Activated CD4-positive, alpha-beta memory T cell treated with anti-CD3 and anti-CD28 coated beads for 36 hours (primary cell): ENCODE results near the gene B3GALNT2. TPM values are rescaled to one million over a fixed set of nuclear protein-coding genes. Genes with fewer than 3 reads are reported as not detected.
"Not testable (repeated sequence)": the region's sequence is repeated elsewhere in the genome, so short reads cannot be mapped to it uniquely, and the experiment has no call there.

Experiments
- CTCF ChIA-PET: fragments of 350-600 bp; sonication (Branson Sonifier 250); formaldehyde crosslinking; loops from one replicate; lab custom pipeline; 2021; ENCODE audit warnings: antibody characterized with exemption, inconsistent platforms; lab: Charles Lee
- POLR2A ChIA-PET: fragments of 350-600 bp; sonication (Branson Sonifier 250); formaldehyde crosslinking; loops from one replicate; lab custom pipeline; 2021; ENCODE audit warnings: antibody characterized with exemption; lab: Charles Lee
- DNase-seq: peaks from one replicate; pipeline ENCODE4 v3.0.0-alpha.2; 2020
- H3K27ac Mint-ChIP-seq: one replicate; pipeline ENCODE4 v1.8.0; 2021; ENCODE audit warnings: mixed read lengths
- H3K27me3 Mint-ChIP-seq: one replicate; pipeline ENCODE4 v1.8.0; 2021; ENCODE audit warnings: mixed read lengths
- H3K36me3 Mint-ChIP-seq: one replicate; pipeline ENCODE4 v1.8.0; 2021; ENCODE audit warnings: mixed read lengths
- H3K4me1 Mint-ChIP-seq: one replicate; pipeline ENCODE4 v1.8.0; 2021; ENCODE audit warnings: low read depth, mixed read lengths
- H3K4me3 Mint-ChIP-seq: one replicate; pipeline ENCODE4 v1.8.0; 2021; ENCODE audit warnings: mild to moderate bottlenecking, mixed read lengths
- H3K9me3 Mint-ChIP-seq: one replicate; pipeline ENCODE4 v1.8.0; 2021; ENCODE audit warnings: mixed read lengths
- intact Hi-C: fragments of 100-400 bp; cut with micrococcal nuclease; formaldehyde crosslinking; loops from one replicate; pipeline ENCODE4 v1.15.1; 2023
- total RNA-seq, 2 experiments: library from RNA; stranded (reverse); gene quantifications; one replicate each; pipeline ENCODE4 v1.2.3, GENCODE V29; 2021

Gene B3GALNT2
- total RNA-seq, 2 experiments from 2014 or later: 13.1 to 13.8 TPM

GRCh38 chr1:235468004-235468403 lies 36.2 kb downstream of the B3GALNT2 start:
- intact Hi-C loops: no loop called here
- no peak for DNase-seq
- H3K4me1 Mint-ChIP-seq: peaks cover 2% of the 10 kb centered on the region
- H3K4me3 Mint-ChIP-seq: no peak overlapping the region
- no peak overlapping the region for H3K27ac Mint-ChIP-seq
- ChIA-PET POLR2A (interaction anchor here (0.6 kb wide), 1 partner anchor 22 kb away, joined by 4 read pairs; no protein-coding TSS in a partner anchor), CTCF (interaction anchor here (0.6 kb wide), 1 partner anchor 9 kb away, joined by 3 read pairs; no protein-coding TSS in a partner anchor)
- H3K36me3 Mint-ChIP-seq: peaks cover 19% of the 10 kb centered on the region
- no peaks in the 10 kb centered on the region for H3K27me3 Mint-ChIP-seq
- H3K9me3 Mint-ChIP-seq: no peaks in the 10 kb centered on the region

- peaks cover 8% of the 10 kb centered on the region for H3K4me1 Mint-ChIP-seq
- intact Hi-C loops: no loop called here
- CTCF ChIA-PET: no interaction called here
- H3K4me3 Mint-ChIP-seq: no peak overlapping the region
- peaks cover 14% of the 10 kb centered on the region for H3K36me3 Mint-ChIP-seq
- no peaks in the 10 kb centered on the region for H3K9me3 Mint-ChIP-seq
- H3K27me3 Mint-ChIP-seq: no peaks in the 10 kb centered on the region
- POLR2A ChIA-PET: no interaction called here
- H3K27ac Mint-ChIP-seq: no peak overlapping the region
- no peak for DNase-seq
Observed at GRCh38 chr1:235465066-235465465, 39.2 kb downstream of the B3GALNT2 start.

GRCh38 chr1:235462832-235463231 lies 41.4 kb downstream of the B3GALNT2 start:
- intact Hi-C loops, DNase-seq, H3K27ac Mint-ChIP-seq, POLR2A ChIA-PET, CTCF ChIA-PET, H3K4me1 Mint-ChIP-seq, H3K9me3 Mint-ChIP-seq, H3K4me3 Mint-ChIP-seq, H3K27me3 Mint-ChIP-seq, H3K36me3 Mint-ChIP-seq: not testable (repeated sequence)

GRCh38 chr1:235461954-235462353 lies 42.3 kb downstream of the B3GALNT2 start:
- no peak overlapping the region for H3K27ac Mint-ChIP-seq
- no peaks in the 10 kb centered on the region for H3K27me3 Mint-ChIP-seq
- intact Hi-C loops: no loop called here
- CTCF ChIA-PET: interaction anchor here (0.8 kb wide), 1 partner anchor 45 kb away, joined by 4 read pairs; no protein-coding TSS in a partner anchor
- peaks cover 8% of the 10 kb centered on the region for H3K4me1 Mint-ChIP-seq
- H3K9me3 Mint-ChIP-seq: no peaks in the 10 kb centered on the region
- DNase-seq: no peak
- POLR2A ChIA-PET: no interaction called here
- H3K36me3 Mint-ChIP-seq: peaks cover 7% of the 10 kb centered on the region
- no peak overlapping the region for H3K4me3 Mint-ChIP-seq

- Mint-ChIP-seq H3K4me1 (peaks cover 8% of the 10 kb centered on the region), H3K4me3 (no peak overlapping the region), H3K36me3 (peaks cover 7% of the 10 kb centered on the region), H3K9me3 (no peaks in the 10 kb centered on the region), H3K27me3 (no peaks in the 10 kb centered on the region), H3K27ac (no peak overlapping the region)
- POLR2A ChIA-PET: no interaction called here
- no peak for DNase-seq
- intact Hi-C loops: no loop called here
- CTCF ChIA-PET: interaction anchor here (0.6 kb wide), 1 partner anchor 44 kb away, joined by 3 read pairs; no protein-coding TSS in a partner anchor
Observed at GRCh38 chr1:235460770-235461169, 43.5 kb downstream of the B3GALNT2 start.

GRCh38 chr1:235457856-235458255 lies 46.4 kb downstream of the B3GALNT2 start:
- H3K27me3 Mint-ChIP-seq, H3K9me3 Mint-ChIP-seq, POLR2A ChIA-PET, DNase-seq, H3K27ac Mint-ChIP-seq, H3K4me1 Mint-ChIP-seq, intact Hi-C loops, H3K36me3 Mint-ChIP-seq, CTCF ChIA-PET, H3K4me3 Mint-ChIP-seq: not testable (repeated sequence)

- POLR2A ChIA-PET: no interaction called here
- DNase-seq: no peak
- no peaks in the 10 kb centered on the region for H3K4me1 Mint-ChIP-seq
- no peaks in the 10 kb centered on the region for H3K27me3 Mint-ChIP-seq
- intact Hi-C loops: no loop called here
- CTCF ChIA-PET: no interaction called here
- H3K27ac Mint-ChIP-seq: no peak overlapping the region
- no peaks in the 10 kb centered on the region for H3K9me3 Mint-ChIP-seq
- H3K4me3 Mint-ChIP-seq: no peak overlapping the region
- H3K36me3 Mint-ChIP-seq: peaks cover 6% of the 10 kb centered on the region
Observed at GRCh38 chr1:235455823-235456222, 48.4 kb downstream of the B3GALNT2 start.

- Mint-ChIP-seq H3K4me3 (no peak overlapping the region), H3K4me1 (no peaks in the 10 kb centered on the region), H3K27me3 (no peaks in the 10 kb centered on the region), H3K36me3 (peaks cover 10% of the 10 kb centered on the region), H3K27ac (no peak overlapping the region), H3K9me3 (no peaks in the 10 kb centered on the region)
- intact Hi-C loops: no loop called here
- CTCF ChIA-PET: no interaction called here
- DNase-seq: no peak
- POLR2A ChIA-PET: no interaction called here
Observed at GRCh38 chr1:235455097-235455496, 49.2 kb downstream of the B3GALNT2 start.

- intact Hi-C loops: no loop called here
- Mint-ChIP-seq H3K4me1 (no peaks in the 10 kb centered on the region), H3K4me3 (no peak overlapping the region), H3K36me3 (peaks cover 11% of the 10 kb centered on the region), H3K27ac (no peak overlapping the region), H3K27me3 (no peaks in the 10 kb centered on the region), H3K9me3 (no peaks in the 10 kb centered on the region)
- CTCF ChIA-PET: no interaction called here
- no peak for DNase-seq
- POLR2A ChIA-PET: no interaction called here
Observed at GRCh38 chr1:235454021-235454420, 50.2 kb downstream of the B3GALNT2 start.

GRCh38 chr1:235450886-235451483 lies 53.3 kb downstream of the B3GALNT2 start:
- no peaks in the 10 kb centered on the region for H3K4me1 Mint-ChIP-seq
- H3K27ac Mint-ChIP-seq: no peak overlapping the region
- no peaks in the 10 kb centered on the region for H3K27me3 Mint-ChIP-seq
- ChIA-PET CTCF (interaction anchor here (0.9 to 1.0 kb wide), 2 partner anchors 34 to 54 kb away, joined by 3 to 4 read pairs; no protein-coding TSS in a partner anchor), POLR2A (no interaction called here)
- H3K4me3 Mint-ChIP-seq: no peak overlapping the region
- no peak for DNase-seq
- H3K9me3 Mint-ChIP-seq: no peaks in the 10 kb centered on the region
- peaks cover 19% of the 10 kb centered on the region for H3K36me3 Mint-ChIP-seq
- intact Hi-C loops: no loop called here

GRCh38 chr1:235450433-235450832 lies 53.8 kb downstream of the B3GALNT2 start:
- no peaks in the 10 kb centered on the region for H3K9me3 Mint-ChIP-seq
- H3K36me3 Mint-ChIP-seq: peaks cover 19% of the 10 kb centered on the region
- DNase-seq: no peak
- intact Hi-C loops: no loop called here
- H3K4me1 Mint-ChIP-seq: no peaks in the 10 kb centered on the region
- CTCF ChIA-PET: interaction anchor here (0.9 to 1.0 kb wide), 2 partner anchors 34 to 55 kb away, joined by 3 to 4 read pairs; no protein-coding TSS in a partner anchor
- no peak overlapping the region for H3K4me3 Mint-ChIP-seq
- POLR2A ChIA-PET: no interaction called here
- no peaks in the 10 kb centered on the region for H3K27me3 Mint-ChIP-seq
- no peak overlapping the region for H3K27ac Mint-ChIP-seq

GRCh38 chr1:235448616-235449015 lies 55.6 kb downstream of the B3GALNT2 start:
- no peak for DNase-seq
- CTCF ChIA-PET: interaction anchor here (0.8 to 1.3 kb wide), 2 partner anchors 32 to 344 kb away, joined by 3 to 5 read pairs; no protein-coding TSS in a partner anchor
- Mint-ChIP-seq H3K36me3 (peaks cover 25% of the 10 kb centered on the region), H3K4me3 (no peak overlapping the region), H3K27me3 (no peaks in the 10 kb centered on the region), H3K4me1 (no peaks in the 10 kb centered on the region), H3K27ac (no peak overlapping the region), H3K9me3 (no peaks in the 10 kb centered on the region)
- POLR2A ChIA-PET: no interaction called here
- intact Hi-C loops: no loop called here
